WTC11 (cell line): ENCODE results near the gene GAPT. TPM values are rescaled to one million over a fixed set of nuclear protein-coding genes. Genes with fewer than 3 reads are reported as not detected.

Source experiments
- ATAC-seq: fragments of 200-7000 bp; cut with Tn5 transposase; 2 replicates; pipeline ENCODE4 v1.10.0; 2021; ENCODE audit warnings: mild to moderate bottlenecking, moderate library complexity
- CTCF ChIA-PET: fragments of 300-600 bp; sonication (Branson Sonifier 250); formaldehyde crosslinking; loops from one replicate; lab custom pipeline; 2021; ENCODE audit warnings: antibody characterized with exemption; lab: Charles Lee
- POLR2A ChIA-PET: fragments of 350-600 bp; sonication (Branson Sonifier 250); formaldehyde crosslinking; loops from one replicate; lab custom pipeline; 2021; ENCODE audit warnings: antibody characterized with exemption; lab: Charles Lee
- DNase-seq: peaks from one replicate; pipeline ENCODE4 v3.0.0; 2021; ENCODE audit warnings: low spot score
- H3K27ac Mint-ChIP-seq: 2 replicates; pipeline ENCODE4 v1.8.0; 2021; ENCODE audit warnings: mixed read lengths
- H3K27me3 Mint-ChIP-seq: 2 replicates; pipeline ENCODE4 v1.8.0; 2021; ENCODE audit warnings: low read depth, mild to moderate bottlenecking, moderate library complexity, mixed read lengths
- H3K36me3 Mint-ChIP-seq: 2 replicates; pipeline ENCODE4 v1.8.0; 2021; ENCODE audit warnings: mixed read lengths
- H3K4me1 Mint-ChIP-seq: 2 replicates; pipeline ENCODE4 v1.8.0; 2022; ENCODE audit warnings: mixed read lengths
- H3K4me3 Mint-ChIP-seq: 2 replicates; pipeline ENCODE4 v1.8.0; 2021; ENCODE audit warnings: mild to moderate bottlenecking, moderate library complexity, mixed read lengths
- H3K9me3 Mint-ChIP-seq: 2 replicates; pipeline ENCODE4 v1.8.0; 2021; ENCODE audit warnings: mixed read lengths
- ARID4B ChIP-seq: sonication (generic); formaldehyde crosslinking; IDR thresholded peaks from 2 replicates; pipeline ENCODE4 v1.8.0; 2023; ENCODE audit warnings: missing genetic modification reagents, mild to moderate bottlenecking, borderline replicate concordance
- E2F1 ChIP-seq: sonication (generic); formaldehyde crosslinking; IDR thresholded peaks from 2 replicates; pipeline ENCODE4 v1.8.0; 2022; ENCODE audit warnings: mild to moderate bottlenecking, missing genetic modification reagents
- E2F5 ChIP-seq: sonication (generic); formaldehyde crosslinking; IDR thresholded peaks from 2 replicates; pipeline ENCODE4 v1.8.1; 2022; ENCODE audit warnings: mild to moderate bottlenecking, moderate library complexity, missing genetic modification reagents
- FOXJ3 ChIP-seq: sonication (generic); formaldehyde crosslinking; IDR thresholded peaks from 2 replicates; pipeline ENCODE4 v1.9.0; 2021; ENCODE audit warnings: missing genetic modification reagents, mild to moderate bottlenecking, borderline replicate concordance
- GRHL2 ChIP-seq: fragments of 250-450 bp; sonication (Bioruptor Pico); IDR thresholded peaks from 2 replicates; pipeline ENCODE4 v1.8.0; 2022; ENCODE audit warnings: mild to moderate bottlenecking, moderate library complexity; ENCODE audit not compliant: insufficient replicate concordance, severe bottlenecking
- GTF2I ChIP-seq: fragments of 250-450 bp; sonication (Bioruptor Pico); conservative IDR thresholded peaks from 2 replicates; pipeline ENCODE4 v1.4.0; 2021; ENCODE audit warnings: mild to moderate bottlenecking
- KAT7 ChIP-seq: sonication (generic); formaldehyde crosslinking; IDR thresholded peaks from 2 replicates; pipeline ENCODE4 v1.8.1; 2023; ENCODE audit warnings: missing genetic modification reagents, mild to moderate bottlenecking, borderline replicate concordance
- MXD4 ChIP-seq: fragments of 250-450 bp; sonication (Bioruptor Pico); IDR thresholded peaks from 2 replicates; pipeline ENCODE4 v1.8.0; 2021; ENCODE audit warnings: mild to moderate bottlenecking, moderate library complexity, borderline replicate concordance
- NFATC4 ChIP-seq: fragments of 250-450 bp; sonication (Bioruptor Pico); IDR thresholded peaks from 2 replicates; pipeline ENCODE4 v1.9.0; 2021; ENCODE audit warnings: mild to moderate bottlenecking
- PRDM15 ChIP-seq: sonication (generic); formaldehyde crosslinking; IDR thresholded peaks from 2 replicates; pipeline ENCODE4 v1.8.0; 2022; ENCODE audit warnings: missing genetic modification reagents
- SMAD3 ChIP-seq: sonication (generic); formaldehyde crosslinking; IDR thresholded peaks from 2 replicates; pipeline ENCODE4 v1.8.0; 2022; ENCODE audit warnings: missing genetic modification reagents, mild to moderate bottlenecking, borderline replicate concordance
- SOX15 ChIP-seq: fragments of 250-450 bp; sonication (Bioruptor Pico); IDR thresholded peaks from 2 replicates; pipeline ENCODE4 v1.9.0; 2021; ENCODE audit warnings: mild to moderate bottlenecking
- TP53 ChIP-seq: sonication (generic); formaldehyde crosslinking; IDR thresholded peaks from 2 replicates; pipeline ENCODE4 v1.8.1; 2023; ENCODE audit warnings: mild to moderate bottlenecking, missing genetic modification reagents
- ZBTB21 ChIP-seq: sonication (generic); formaldehyde crosslinking; IDR thresholded peaks from 2 replicates; pipeline ENCODE4 v1.8.1; 2023; ENCODE audit warnings: mild to moderate bottlenecking, missing genetic modification reagents, borderline replicate concordance
- ZNF138 ChIP-seq: sonication (generic); formaldehyde crosslinking; conservative IDR thresholded peaks from 2 replicates; pipeline ENCODE4 v1.8.1; 2022; ENCODE audit warnings: mild to moderate bottlenecking, moderate library complexity, missing genetic modification reagents
- ZNF416 ChIP-seq: fragments of 250-450 bp; sonication (Bioruptor Pico); IDR thresholded peaks from 2 replicates; pipeline ENCODE4 v1.9.0; 2021; ENCODE audit warnings: mild to moderate bottlenecking, inconsistent platforms
- ZNF425 ChIP-seq: fragments of 250-450 bp; sonication (Bioruptor Pico); conservative IDR thresholded peaks from 2 replicates; pipeline ENCODE4 v1.9.0; 2021; ENCODE audit warnings: mild to moderate bottlenecking
- total RNA-seq: library from RNA; stranded (reverse); gene quantifications from 3 replicates; pipeline ENCODE4 v1.2.3, GENCODE V29; 2021
- TF ChIP-seq, protein P1 (sequence below): sonication (generic); formaldehyde crosslinking; IDR thresholded peaks from 2 replicates; pipeline ENCODE4 v1.8.0; 2022; ENCODE audit warnings: mild to moderate bottlenecking, missing genetic modification reagents
- TF ChIP-seq, protein P2 (sequence below): fragments of 200-600 bp; IDR thresholded peaks from 2 replicates; pipeline ENCODE4 v1.8.0; 2022; ENCODE audit warnings: antibody characterized with exemption
- TF ChIP-seq, protein P3 (sequence below): sonication (generic); formaldehyde crosslinking; IDR thresholded peaks from 2 replicates; pipeline ENCODE4 v1.8.1; 2023; ENCODE audit warnings: mild to moderate bottlenecking, missing genetic modification reagents, moderate library complexity

Gene GAPT
- total RNA-seq, 1 experiment from 2014 or later = not detected

DNA sequence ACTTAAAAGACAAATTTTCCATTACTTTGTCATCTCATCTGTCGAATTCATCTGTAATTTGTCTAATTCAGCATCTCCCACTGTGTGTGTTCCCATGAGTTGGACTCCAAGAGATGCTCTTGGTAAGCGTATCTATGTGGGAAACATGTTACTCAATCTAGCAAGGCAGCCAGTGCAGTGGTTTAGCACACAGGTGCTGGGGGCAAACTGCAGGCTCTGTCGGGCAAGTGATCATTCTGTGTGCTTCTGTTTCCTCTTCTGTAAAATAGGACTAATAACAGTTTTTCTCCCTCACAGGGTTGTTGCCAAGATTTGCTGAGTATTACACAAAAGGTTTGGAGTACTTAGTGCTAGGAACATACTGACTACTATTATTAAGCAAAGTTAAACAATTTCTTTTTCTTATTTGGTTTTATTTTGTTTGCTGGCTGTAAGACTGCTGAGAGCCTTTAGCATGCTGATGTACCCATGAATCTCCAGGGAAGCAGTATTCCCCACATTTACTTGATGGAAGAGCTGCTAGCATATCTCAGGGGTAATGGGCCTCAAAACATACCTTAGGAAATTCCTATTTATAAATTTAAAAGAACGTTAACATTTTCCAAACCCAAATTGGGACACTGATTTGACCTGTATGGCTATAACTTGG is 709 bp upstream of the GAPT start (continued):
- TF ChIP-seq ARID4B (no peak), ZNF416 (no peak), NFATC4 (CRISPR knock-in tag) (no peak), MXD4 (CRISPR knock-in tag) (no peak), PRDM15 (CRISPR knock-in tag) (no peak), TP53 (CRISPR knock-in tag) (no peak), ZNF425 (CRISPR knock-in tag) (no peak), SMAD3 (no peak)
- TF ChIP-seq, protein P1, sequence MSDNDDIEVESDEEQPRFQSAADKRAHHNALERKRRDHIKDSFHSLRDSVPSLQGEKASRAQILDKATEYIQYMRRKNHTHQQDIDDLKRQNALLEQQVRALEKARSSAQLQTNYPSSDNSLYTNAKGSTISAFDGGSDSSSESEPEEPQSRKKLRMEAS = no peak
- TF ChIP-seq, protein P2, sequence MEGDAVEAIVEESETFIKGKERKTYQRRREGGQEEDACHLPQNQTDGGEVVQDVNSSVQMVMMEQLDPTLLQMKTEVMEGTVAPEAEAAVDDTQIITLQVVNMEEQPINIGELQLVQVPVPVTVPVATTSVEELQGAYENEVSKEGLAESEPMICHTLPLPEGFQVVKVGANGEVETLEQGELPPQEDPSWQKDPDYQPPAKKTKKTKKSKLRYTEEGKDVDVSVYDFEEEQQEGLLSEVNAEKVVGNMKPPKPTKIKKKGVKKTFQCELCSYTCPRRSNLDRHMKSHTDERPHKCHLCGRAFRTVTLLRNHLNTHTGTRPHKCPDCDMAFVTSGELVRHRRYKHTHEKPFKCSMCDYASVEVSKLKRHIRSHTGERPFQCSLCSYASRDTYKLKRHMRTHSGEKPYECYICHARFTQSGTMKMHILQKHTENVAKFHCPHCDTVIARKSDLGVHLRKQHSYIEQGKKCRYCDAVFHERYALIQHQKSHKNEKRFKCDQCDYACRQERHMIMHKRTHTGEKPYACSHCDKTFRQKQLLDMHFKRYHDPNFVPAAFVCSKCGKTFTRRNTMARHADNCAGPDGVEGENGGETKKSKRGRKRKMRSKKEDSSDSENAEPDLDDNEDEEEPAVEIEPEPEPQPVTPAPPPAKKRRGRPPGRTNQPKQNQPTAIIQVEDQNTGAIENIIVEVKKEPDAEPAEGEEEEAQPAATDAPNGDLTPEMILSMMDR = no peak
- TF ChIP-seq, all 79 proteins: peak for 0

DNA sequence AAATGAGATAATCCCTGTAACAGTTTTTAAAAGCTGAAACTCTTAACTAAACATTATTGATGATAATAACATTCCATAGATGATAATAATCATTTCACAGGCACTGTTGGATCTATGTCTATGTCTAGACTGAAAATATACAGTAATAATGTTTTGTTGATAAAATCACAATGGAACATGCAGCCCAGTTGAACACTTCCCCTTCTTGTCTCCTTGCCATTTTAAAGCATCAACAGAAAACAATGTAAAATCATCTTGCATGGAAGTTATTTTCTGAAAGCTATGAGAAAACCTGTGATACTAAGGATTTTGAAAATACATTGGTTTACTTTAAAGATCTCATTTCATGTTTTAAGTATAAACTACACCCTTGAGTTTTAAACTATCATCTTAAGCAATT is 1.9 kb downstream of the GAPT start:
- H3K9me3 Mint-ChIP-seq = no peaks in the 10 kb centered on the region
- no peak overlapping the region for H3K27ac Mint-ChIP-seq
- CTCF ChIA-PET = no interaction called here
- H3K27me3 Mint-ChIP-seq = no peaks in the 10 kb centered on the region; the same call in 1 of the 2 replicates
- H3K36me3 Mint-ChIP-seq = no peaks in the 10 kb centered on the region
- H3K4me1 Mint-ChIP-seq = peaks cover 14% of the 10 kb centered on the region
- POLR2A ChIA-PET = no interaction called here
- no peak overlapping the region for H3K4me3 Mint-ChIP-seq
- ATAC-seq (no peak), DNase-seq (no peak)
- TF ChIP-seq GRHL2 (no peak), ZBTB21 (CRISPR knock-in tag) (no peak), SOX15 (CRISPR knock-in tag) (no peak), ZNF138 (CRISPR knock-in tag) (no peak), TP53 (CRISPR knock-in tag) (no peak), KAT7 (CRISPR knock-in tag) (no peak), E2F5 (CRISPR knock-in tag) (no peak), FOXJ3 (CRISPR knock-in tag) (no peak), E2F1 (CRISPR knock-in tag) (no peak), GTF2I (CRISPR knock-in tag) (no peak)
- TF ChIP-seq, protein P1 = no peak
- TF ChIP-seq, protein P3, sequence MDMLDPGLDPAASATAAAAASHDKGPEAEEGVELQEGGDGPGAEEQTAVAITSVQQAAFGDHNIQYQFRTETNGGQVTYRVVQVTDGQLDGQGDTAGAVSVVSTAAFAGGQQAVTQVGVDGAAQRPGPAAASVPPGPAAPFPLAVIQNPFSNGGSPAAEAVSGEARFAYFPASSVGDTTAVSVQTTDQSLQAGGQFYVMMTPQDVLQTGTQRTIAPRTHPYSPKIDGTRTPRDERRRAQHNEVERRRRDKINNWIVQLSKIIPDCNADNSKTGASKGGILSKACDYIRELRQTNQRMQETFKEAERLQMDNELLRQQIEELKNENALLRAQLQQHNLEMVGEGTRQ (CRISPR knock-in tag) = no peak
